Stomach smooth muscle (tissue), 2 donors: ENCODE data around the gene NR2E1.

Experiments
- H3K27ac ChIP-seq: one replicate; pipeline ENCODE4 v1.7.0; 2013; ENCODE audit warnings: mild to moderate bottlenecking, low read length, inconsistent platforms
- H3K27me3 ChIP-seq, 2 donors: one replicate each; pipeline ENCODE4 v1.7.0; 2013; ENCODE audit warnings: low read length in 2 of 2; ENCODE audit not compliant: insufficient read depth in 2 of 2, control insufficient read depth in 1 of 2
- H3K36me3 ChIP-seq, 2 donors: one replicate each; pipeline ENCODE4 v1.7.0; 2013; ENCODE audit warnings: low read length in 2 of 2; ENCODE audit not compliant: control insufficient read depth in 2 of 2, insufficient read depth in 2 of 2
- H3K4me1 ChIP-seq: one replicate; pipeline ENCODE4 v1.7.0; 2013; ENCODE audit warnings: low read length; ENCODE audit not compliant: control insufficient read depth, insufficient read depth
- H3K4me3 ChIP-seq, 2 donors: one replicate each; pipeline ENCODE4 v1.7.0; 2013; ENCODE audit warnings: low read length in 2 of 2
- H3K9ac ChIP-seq, 2 donors: one replicate each; pipeline ENCODE4 v1.7.0; 2013; ENCODE audit warnings: low read length in 2 of 2, mild to moderate bottlenecking in 1 of 2
- H3K9me3 ChIP-seq, 2 donors: one replicate each; pipeline ENCODE4 v1.7.0; 2013; ENCODE audit warnings: low read length in 2 of 2; ENCODE audit not compliant: control insufficient read depth in 2 of 2
- donor health status: healthy.
- donor health status: Pancreatic carcinoma.

NR2E1 gene

GRCh38 chr6:108171918-108172516 lies 6.2 kb downstream of the NR2E1 start:
- peaks cover 77 to 95% of the 10 kb centered on the region in 2 donors for H3K27me3 ChIP-seq
- no peaks in the 10 kb centered on the region for H3K9me3 ChIP-seq
- no peak overlapping the region for H3K27ac ChIP-seq
- H3K36me3 ChIP-seq, result no peaks in the 10 kb centered on the region
- no peak overlapping the region for H3K4me3 ChIP-seq
- H3K4me1 ChIP-seq, result peaks cover 36% of the 10 kb centered on the region
- H3K9ac ChIP-seq, result no peak overlapping the region

- H3K27me3 ChIP-seq, result peaks cover 64 to 74% of the 10 kb centered on the region in 2 donors
- no peaks in the 10 kb centered on the region for H3K36me3 ChIP-seq
- H3K9me3 ChIP-seq, result no peaks in the 10 kb centered on the region
- H3K27ac ChIP-seq, result no peak overlapping the region
- no peak overlapping the region for H3K4me3 ChIP-seq
- H3K4me1 ChIP-seq, result peaks cover 16% of the 10 kb centered on the region
- H3K9ac ChIP-seq, result no peak overlapping the region
Measured at GRCh38 chr6:108174371-108175175, 8.8 kb downstream of the NR2E1 start.

- H3K9ac ChIP-seq, result no peak overlapping the region
- no peak overlapping the region for H3K27ac ChIP-seq
- no peaks in the 10 kb centered on the region for H3K9me3 ChIP-seq
- H3K36me3 ChIP-seq, result no peaks in the 10 kb centered on the region
- peak overlapping the region in 1 of 2 donors; percentile 47 for H3K4me3 ChIP-seq
- H3K27me3 ChIP-seq, result peaks cover 62 to 71% of the 10 kb centered on the region in 2 donors
- H3K4me1 ChIP-seq, result peaks cover 15% of the 10 kb centered on the region
Measured at GRCh38 chr6:108175176-108175591, 9.4 kb downstream of the NR2E1 start.

DNA sequence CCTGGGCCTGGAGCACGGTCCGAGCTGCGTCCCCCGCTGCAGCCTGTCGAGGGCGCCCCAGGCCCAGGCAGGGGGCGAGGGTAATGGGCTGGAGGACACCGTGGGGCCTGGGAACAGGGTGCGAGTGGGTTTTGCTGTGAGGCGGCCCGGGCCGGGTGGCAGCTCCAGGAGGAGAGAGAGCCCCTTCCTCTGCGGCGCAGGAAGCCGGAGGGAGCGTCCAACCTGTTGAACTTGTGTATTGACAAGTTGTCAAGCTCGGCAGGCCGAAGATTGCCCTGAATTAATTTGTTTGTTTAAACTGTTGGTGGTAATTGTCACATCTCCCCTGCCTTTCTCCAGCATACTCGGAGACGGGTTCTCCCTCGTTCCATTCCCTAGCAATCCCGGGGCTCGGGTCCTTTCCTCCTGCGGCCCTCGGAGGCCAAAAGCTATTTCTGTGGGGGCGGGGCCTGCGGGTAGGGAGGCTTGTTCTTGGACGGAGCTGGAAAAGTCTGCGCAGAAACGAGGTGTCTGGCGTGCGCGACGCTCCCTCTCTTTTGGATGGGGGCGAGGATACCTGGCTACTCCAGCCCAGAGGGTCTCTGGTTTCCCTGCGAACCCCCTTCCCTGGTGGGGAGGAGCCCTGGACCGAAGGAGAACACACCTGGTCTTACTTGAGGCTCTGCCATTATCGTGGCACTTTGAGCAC lies 9.9 kb downstream of the NR2E1 start:
- Histone ChIP-seq H3K4me1 (peaks cover 15% of the 10 kb centered on the region), H3K27me3 (peaks cover 59 to 65% of the 10 kb centered on the region in 2 donors), H3K4me3 (peak overlapping the region; percentile 3 to 47), H3K27ac (no peak overlapping the region), H3K9me3 (no peaks in the 10 kb centered on the region), H3K9ac (no peak overlapping the region), H3K36me3 (no peaks in the 10 kb centered on the region)

DNA sequence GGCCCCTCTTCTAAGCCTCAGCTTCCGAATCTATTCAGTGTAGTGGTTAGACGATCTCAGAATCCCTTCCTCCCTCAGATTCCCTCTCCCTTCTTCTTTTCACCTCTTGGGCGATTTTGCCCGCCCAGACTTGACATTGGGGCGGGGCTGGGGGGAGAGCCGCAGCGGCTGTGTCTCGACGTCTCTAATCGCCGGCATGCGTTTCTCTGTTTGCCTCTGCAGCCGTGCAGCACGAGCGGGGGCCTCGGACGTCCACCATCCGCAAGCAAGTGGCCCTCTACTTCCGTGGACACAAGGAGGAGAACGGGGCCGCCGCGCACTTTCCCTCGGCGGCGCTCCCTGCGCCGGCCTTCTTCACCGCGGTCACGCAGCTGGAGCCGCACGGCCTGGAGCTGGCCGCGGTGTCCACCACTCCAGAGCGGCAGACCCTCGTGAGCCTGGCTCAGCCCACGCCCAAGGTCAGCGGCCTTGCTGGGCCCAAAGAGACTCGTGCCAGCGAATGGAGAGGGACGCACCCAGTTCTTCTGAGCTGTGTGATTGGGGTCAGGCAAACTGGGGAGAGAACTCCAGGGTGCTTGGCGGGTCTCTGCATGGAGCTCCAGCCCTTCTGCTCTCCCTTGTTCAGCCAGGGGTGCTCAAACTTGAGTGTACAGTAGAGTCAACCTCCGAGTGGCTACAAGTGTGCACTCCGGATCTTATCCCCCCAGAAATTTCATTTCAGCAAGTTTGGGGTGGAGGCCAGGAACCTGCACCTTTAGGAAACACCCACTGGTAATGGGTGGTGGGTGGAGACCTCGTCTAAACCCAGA lies 10.7 kb downstream of the NR2E1 start:
- Histone ChIP-seq H3K4me1 (peaks cover 15% of the 10 kb centered on the region), H3K27me3 (peaks cover 56 to 60% of the 10 kb centered on the region in 2 donors), H3K9me3 (no peaks in the 10 kb centered on the region), H3K4me3 (peak overlapping the region; percentile 3 to 40), H3K9ac (no peak overlapping the region), H3K36me3 (no peaks in the 10 kb centered on the region), H3K27ac (no peak overlapping the region)

- Histone ChIP-seq H3K9ac (no peak overlapping the region), H3K27me3 (peaks cover 32 to 42% of the 10 kb centered on the region in 2 donors), H3K27ac (no peak overlapping the region), H3K9me3 (no peaks in the 10 kb centered on the region), H3K4me1 (peaks cover 15% of the 10 kb centered on the region), H3K36me3 (no peaks in the 10 kb centered on the region), H3K4me3 (no peak overlapping the region)
Measured at GRCh38 chr6:108179741-108180140, 13.9 kb downstream of the NR2E1 start.

DNA sequence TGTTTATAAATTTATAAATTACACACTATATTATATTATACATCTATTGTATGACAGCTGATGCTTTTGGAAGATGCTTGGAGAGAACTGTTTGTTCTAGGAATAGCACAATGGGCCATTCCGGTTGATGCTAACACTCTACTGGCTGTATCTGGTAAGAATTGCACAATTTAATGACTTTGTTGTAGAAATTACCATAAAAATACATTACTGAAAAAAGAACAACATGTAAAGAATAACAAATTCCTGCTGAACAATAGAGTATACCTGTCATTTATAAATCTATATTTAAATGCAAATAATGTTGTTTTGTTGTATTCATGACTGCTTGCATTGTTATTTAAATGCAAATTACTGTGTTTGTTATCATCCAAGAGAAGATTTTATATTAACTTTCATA lies 14.4 kb downstream of the NR2E1 start:
- Histone ChIP-seq H3K4me3 (no peak overlapping the region), H3K4me1 (peaks cover 13% of the 10 kb centered on the region), H3K9ac (no peak overlapping the region), H3K27ac (no peak overlapping the region), H3K9me3 (no peaks in the 10 kb centered on the region), H3K36me3 (no peaks in the 10 kb centered on the region), H3K27me3 (peaks cover 27 to 37% of the 10 kb centered on the region in 2 donors)

DNA sequence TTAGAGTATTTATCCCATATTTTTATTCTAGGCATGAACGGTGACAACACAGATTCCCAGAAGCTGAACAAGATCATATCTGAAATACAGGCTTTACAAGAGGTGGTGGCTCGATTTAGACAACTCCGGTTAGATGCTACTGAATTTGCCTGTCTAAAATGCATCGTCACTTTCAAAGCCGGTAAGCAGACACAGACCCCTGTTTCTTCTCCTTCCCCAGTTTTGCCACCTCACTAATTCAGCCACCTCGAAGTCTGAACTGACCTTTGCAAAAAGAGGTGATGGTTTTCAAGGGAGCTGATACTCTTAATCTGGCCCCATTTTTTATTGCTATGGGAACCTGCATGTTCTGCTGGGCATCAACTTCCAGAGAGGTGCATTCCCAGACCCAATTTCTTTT lies 15.0 kb downstream of the NR2E1 start:
- H3K27me3 ChIP-seq, result peaks cover 24 to 34% of the 10 kb centered on the region in 2 donors
- H3K4me1 ChIP-seq, result peaks cover 8% of the 10 kb centered on the region
- no peak overlapping the region for H3K4me3 ChIP-seq

DNA sequence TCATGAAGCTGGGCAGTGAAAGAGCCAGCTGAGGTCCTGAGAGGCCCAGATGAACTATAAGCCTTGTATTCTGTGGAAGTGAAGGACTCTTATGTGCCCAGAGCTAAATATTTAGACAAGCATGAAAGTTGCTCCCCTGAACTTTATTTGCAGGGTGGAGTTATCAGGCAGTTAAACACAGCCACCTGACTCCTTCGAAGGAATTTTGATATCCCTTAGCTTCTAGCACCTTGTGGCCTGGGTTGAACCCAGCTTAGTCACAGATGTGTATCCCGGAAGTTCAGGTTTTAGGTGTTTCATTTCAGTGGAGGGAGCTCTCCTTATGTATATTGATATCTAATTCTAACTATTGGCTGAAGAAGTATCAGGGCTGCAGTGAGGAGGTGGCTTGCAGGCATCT lies 20.4 kb downstream of the NR2E1 start:
- H3K4me3 ChIP-seq, result no peak overlapping the region
- no peak overlapping the region for H3K9ac ChIP-seq
- no peaks in the 10 kb centered on the region for H3K4me1 ChIP-seq
- H3K9me3 ChIP-seq, result no peaks in the 10 kb centered on the region
- H3K36me3 ChIP-seq, result no peaks in the 10 kb centered on the region
- no peak overlapping the region for H3K27ac ChIP-seq
- peaks cover 5 to 11% of the 10 kb centered on the region in 2 donors for H3K27me3 ChIP-seq

More for the DNA sequence above, 15.0 kb downstream of the NR2E1 start:
- Histone ChIP-seq H3K9ac (no peak overlapping the region), H3K27ac (no peak overlapping the region), H3K36me3 (no peaks in the 10 kb centered on the region), H3K9me3 (no peaks in the 10 kb centered on the region)

- H3K4me1 ChIP-seq, result no peaks in the 10 kb centered on the region
- H3K4me3 ChIP-seq, result no peak overlapping the region
- H3K9me3 ChIP-seq, result no peaks in the 10 kb centered on the region
- peaks cover 3 to 9% of the 10 kb centered on the region in 2 donors for H3K27me3 ChIP-seq
- H3K36me3 ChIP-seq, result no peaks in the 10 kb centered on the region
- no peak overlapping the region for H3K27ac ChIP-seq
- no peak overlapping the region for H3K9ac ChIP-seq
Measured at GRCh38 chr6:108187519-108187918, 21.7 kb downstream of the NR2E1 start.
